ENCODE data around the gene VSIG10.
"Not testable (repeated sequence)": the region's sequence is repeated elsewhere in the genome, so short reads cannot be mapped to it uniquely, and the experiment has no call there.

Gene VSIG10

DNA sequence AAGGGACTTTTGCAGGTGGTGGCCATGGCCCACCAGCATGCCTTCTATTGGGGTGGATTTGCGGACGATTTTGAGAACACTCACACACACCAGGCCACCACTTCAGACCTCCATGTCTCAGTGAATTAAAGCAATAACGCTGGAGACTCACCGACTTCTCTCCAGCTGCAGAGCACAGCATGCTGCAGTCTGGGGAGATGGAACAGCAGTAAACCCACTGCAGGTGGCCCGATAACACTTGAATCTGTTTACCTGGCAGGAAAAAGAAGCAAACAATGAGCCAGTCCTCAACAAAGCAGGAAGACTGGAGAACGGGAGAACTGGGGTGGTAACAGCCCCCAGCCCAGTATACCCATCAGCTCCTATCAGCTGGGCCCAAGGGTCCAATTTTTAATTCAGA lies 65.7 kb downstream of the VSIG10 start:
- intact Hi-C loops (cut with DNase I) = no loop called here
- DNase-seq = no peak

DNA sequence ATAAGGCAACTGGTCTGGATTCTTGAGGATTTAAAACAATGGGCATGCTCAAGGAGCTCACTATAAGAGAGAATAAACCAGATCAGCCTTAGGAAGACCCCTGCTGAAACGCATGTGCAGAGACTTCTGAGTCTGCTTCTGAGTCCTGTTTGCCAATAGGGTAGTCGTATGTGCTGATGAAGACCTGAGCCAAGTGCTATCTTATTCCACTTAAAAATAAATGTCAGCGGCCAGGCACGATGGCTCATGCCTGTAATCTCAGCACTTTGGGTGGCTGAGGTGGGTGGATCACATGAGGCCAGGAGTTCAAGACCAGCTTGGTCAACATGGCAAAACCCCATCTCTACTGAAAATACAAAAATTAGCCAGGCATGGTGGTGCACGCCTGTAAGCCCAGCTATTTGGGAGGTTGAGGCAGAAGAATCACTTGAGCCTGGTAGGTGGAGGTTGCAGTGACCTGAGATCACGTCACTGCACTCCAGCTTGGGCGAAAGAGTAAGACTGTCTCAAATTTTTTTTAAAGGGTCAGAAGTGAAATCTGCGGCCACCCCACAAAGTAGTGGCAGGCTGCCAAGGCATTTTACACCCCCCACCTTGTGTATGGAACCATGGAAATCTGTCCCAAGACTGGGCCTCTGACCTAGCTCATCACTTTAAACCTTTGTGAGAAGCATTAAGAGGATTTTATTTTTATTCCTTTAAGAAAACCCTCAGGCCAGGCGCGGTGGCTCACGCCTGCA lies 67.0 kb downstream of the VSIG10 start:
- DNase-seq = no peak
- intact Hi-C loops (cut with DNase I) = no loop called here

DNA sequence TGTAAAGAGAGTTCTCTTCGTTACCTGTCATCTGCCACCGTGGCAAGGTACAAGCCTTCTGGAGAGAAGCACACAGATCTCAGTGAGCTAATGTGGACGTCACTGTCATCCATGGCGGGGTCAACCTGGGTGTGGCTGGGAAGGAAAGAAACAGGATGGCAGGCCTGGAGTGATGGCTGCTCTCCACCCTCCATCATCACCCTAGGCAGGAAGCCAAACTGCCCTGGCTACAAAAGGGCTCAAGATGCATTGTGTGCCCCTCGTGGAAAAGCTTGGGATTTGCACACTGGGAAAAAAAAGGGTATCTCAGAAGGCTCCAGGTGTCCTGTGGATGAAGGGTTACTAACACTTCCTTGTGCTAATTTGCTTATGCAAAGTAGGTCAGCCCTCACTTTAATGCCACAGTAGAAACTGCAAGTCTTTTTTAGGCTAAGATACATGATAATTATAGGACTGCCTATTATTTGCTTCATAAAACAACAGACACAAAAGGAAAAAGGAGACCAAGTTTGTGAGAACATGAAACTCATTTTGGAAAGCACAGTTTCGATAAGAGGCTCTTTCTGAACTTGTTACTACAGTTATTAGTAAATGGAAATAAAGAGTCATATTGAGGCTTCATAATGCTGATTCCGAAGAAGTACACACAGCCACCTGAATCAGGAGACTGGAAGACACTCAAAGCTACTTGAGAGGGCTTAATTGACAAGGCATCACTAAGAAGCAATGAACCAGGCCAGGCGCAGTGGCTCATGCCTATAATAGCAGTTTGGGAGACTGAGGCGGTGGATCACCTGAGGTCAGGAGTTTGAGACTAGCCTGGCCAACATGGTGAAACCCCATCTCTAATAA lies 68.4 kb downstream of the VSIG10 start:
- intact Hi-C loops (cut with DNase I) = loop anchor here (1.0 kb wide), 1 partner anchor 160 kb away; no protein-coding TSS in a partner anchor
- no peak for DNase-seq

DNA sequence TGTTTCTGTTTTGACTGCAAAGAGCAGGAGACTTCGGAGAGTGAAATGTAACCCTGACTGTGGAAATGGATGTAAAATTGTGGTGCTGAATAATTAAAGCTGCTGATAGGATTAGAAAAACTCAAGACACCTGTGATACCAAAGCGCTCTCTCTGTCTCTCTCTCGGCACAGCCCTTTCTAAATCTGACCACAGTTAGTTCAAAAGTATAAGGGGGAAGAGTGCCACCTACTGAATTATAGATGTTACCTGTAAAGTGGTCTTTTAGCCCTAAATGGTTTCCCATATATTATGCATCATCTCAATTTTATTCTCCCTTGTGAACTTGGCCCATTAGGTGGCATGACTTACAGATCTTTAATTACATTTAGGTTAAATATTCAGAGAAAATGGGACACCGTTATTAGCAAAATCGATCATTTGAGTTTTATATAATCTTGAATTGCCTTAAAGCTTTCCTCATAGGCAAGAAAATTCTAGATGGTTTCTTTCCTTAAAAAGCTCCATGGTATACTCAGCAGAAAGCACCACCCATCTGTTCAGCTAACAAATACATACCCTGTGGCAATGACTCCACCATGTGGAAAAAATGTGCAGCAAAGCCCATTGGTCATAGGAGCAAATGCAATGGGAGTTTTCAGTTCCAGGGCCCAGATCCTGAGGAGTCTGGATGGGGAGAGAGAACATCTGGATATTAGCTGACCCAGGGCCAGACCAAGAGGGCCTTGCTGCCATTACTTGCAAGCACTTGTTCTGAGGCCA lies 69.2 kb downstream of the VSIG10 start:
- intact Hi-C loops (cut with DNase I) = loop anchor here (1.0 kb wide), 1 partner anchor 159 kb away; no protein-coding TSS in a partner anchor
- DNase-seq = peak in 2 of 10 donors; percentile 25 to 39

DNA sequence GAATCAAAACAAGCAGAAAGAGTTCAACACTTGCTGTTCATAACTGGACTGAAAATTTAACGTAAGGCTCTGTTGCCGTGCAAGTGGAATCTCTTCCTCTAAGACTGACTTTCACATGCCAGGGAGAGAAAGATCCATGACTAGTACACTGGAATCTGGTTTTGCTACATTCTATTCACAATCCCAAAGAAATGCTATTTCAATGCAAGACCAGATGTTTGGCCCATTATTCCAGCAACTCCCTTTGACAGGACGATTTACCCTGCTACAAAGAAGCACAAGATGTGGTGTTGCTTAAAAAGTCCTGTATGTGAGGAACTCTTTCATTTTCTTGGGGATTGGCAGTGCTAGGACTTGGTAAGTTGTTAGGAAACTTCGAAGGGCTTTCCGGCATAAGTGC lies 69.9 kb downstream of the VSIG10 start:
- DNase-seq = no peak
- intact Hi-C loops (cut with DNase I) = no loop called here

DNA sequence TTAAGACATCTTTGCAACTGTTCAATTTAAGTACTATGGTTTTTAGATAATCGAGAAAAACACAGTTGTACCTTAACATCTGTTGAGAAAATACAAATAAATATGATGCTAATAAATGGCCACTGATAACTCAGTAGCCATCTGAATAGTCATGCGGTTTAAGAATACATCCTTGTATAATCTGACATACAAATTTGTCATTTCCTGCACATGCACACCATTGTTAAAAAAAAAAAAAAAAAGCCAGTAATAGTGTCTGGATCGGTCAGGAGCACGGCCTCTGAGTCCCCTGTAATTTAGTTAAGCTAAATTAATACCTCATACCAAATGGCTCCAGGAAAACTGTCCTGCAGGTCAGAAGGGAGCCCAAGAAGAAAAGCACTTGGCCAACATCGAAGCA lies 70.5 kb downstream of the VSIG10 start:
- intact Hi-C loops (cut with DNase I) = no loop called here
- DNase-seq = no peak

DNA sequence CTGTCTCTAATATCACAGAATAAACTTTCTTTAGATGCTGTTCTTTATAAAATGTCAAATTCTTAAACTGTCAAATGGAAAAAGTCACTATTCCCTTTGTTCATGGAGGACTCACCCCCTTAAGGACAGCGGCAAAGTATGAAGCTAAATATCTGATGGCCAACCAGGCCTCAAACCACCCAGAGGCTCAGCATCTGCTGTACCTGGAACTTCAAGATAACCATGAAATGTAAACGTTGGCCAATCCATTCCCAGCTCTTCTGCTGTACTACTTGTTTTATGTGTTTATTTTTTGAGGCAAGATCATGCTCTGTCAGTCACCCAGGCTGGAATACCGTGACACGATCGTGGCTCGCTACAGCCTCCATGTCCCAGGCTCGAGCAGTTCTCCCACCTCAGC lies 71.6 kb downstream of the VSIG10 start:
- intact Hi-C loops (cut with DNase I) = no loop called here

DNA sequence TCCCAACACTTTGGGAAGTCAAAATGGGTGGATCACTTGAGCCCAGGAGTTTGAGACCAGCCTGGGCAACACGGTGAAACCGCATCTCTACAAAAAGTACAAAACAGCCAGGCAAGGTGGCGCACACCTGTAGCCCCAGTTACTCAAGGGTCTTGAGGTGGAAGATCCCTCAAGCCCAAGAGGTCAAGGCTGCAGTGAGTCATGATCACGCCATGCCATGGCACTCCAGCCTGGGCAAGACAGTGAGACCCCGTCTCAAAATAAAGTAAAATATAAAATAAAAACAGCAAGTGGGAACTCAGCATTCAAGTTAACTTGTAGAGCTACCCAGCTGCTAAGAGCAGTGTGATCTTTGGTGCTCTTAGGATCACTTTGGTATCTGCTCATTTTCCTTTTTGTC lies 74.6 kb downstream of the VSIG10 start:
- intact Hi-C loops (cut with DNase I) = no loop called here
- DNase-seq = no peak

More for the DNA sequence above, 71.6 kb downstream of the VSIG10 start:
- DNase-seq = no peak

DNA sequence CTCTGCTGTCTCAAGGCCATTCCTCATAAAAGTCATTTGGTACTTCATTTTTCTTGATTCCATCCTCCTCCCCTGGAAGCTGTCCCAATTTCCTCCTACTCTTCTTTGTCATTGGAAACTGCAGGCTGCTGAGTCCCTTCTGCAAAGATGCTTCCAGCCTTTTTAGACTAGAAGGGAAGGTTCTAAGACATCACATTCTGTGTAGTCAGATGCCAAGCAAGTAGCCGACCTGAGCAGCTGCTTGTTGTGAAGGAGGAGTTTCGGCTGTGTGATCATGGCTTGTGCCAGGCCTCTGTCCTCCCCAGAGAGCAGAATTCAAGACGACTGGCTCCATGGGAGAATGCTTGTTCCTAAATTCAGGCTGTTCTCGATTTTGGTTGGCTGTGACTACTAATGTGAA lies 78.6 kb downstream of the VSIG10 start:
- intact Hi-C loops (cut with DNase I) = no loop called here
- peak in 8 of 10 donors; percentile 33 to 90 (median 58) for DNase-seq

DNA sequence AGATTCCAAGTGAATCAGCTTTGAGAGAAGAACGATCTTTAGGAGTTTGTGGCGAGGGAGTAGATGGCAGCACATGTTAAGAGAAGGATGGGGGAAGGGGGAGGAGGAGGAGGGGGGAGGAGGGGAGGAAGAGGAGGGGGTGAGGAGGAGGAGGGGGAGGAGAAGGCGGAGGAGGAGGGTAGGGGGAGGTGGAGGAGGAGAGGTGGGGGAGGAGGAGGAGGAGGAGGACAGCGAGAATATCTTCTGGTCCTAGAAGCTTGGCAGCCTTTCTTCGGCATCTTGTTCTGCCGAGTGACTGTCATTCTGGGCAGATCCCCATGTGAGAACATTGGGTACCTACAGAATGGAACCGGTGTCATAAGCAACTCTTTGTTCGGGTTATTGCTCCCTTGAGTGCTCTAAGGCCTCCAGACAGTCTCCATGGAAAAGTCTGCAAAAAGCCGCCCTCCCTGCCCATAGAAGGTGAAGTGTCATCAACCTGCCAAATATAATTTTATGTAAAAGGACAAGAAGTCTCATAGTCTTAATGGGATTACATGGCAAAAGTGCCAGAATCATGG lies 80.4 kb downstream of the VSIG10 start:
- intact Hi-C loops (cut with DNase I) = no loop called here

DNA sequence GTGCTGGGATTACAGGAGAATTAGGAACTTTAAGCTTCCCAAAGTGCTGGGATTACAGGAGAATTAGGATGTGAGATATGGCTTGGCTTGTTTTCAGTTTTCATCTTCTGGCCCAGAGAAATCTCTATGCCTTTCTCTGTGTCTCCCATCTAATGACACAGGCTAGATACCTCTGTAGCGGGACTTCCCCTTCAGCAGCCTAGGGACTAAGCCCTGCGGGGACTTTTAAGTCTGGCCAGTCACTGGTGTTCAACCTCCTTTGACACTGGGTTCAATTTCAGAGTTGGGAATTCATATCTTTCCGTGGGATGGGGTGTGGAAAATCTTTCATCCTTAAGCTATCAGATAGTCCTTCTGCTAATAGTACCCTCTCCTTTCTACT lies 81.1 kb downstream of the VSIG10 start:
- intact Hi-C loops (cut with DNase I) = no loop called here
- no peak for DNase-seq

More for the DNA sequence above, 80.4 kb downstream of the VSIG10 start:
- no peak for DNase-seq

DNA sequence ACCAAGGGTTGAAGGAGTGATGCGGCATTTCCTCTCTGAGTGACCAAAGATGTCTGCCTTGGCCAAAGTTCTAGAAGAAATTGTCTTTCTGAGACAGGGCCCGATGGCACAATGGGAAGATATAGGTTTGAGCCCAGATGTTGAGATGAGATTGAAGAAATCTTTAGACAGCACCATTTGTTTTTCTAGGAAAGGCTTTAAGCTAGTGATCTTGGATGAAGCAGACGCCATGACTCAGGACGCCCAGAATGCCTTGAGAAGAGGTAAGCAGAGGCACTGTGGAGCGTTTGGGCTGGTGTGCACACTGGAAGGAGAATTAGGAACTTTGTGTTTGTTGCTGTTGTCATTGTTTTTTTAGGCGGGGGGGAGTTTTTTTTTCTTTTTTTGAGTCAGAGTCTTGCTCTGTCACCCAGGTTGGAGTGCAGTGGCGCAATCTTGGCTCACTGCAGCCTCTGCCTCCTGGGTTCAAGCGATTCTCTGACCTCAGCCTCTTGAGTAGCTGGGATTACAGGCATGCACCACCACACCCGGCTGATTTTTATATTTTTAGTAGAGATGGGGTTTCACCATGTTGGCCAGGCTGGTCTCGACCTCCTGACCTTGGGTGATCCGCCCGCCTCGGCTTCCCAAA lies 81.6 kb downstream of the VSIG10 start:
- intact Hi-C loops (cut with DNase I) = not testable (repeated sequence)

DNA sequence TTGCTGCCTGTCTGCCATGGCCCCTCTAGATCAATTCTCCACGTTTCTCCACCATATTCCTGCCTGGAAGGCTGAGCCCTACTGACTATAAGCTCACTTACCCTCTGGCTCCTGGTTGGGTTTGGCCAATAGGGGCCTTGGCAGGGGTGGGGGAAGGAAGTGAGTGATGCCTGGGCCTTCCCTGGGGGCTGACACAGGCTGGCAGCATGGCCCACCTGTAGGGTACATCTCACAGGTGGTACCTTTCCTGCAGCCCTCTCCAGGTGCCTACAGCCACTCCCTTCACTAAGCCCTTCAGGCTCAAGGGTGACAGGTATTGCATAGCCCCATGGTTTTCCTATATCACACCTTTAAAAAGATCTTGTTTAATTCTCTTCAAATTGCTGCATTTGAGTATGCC lies 83.8 kb downstream of the VSIG10 start:
- no peak for DNase-seq
- intact Hi-C loops (cut with DNase I) = no loop called here

More for the DNA sequence above, 81.6 kb downstream of the VSIG10 start:
- not testable (repeated sequence) for DNase-seq

DNA sequence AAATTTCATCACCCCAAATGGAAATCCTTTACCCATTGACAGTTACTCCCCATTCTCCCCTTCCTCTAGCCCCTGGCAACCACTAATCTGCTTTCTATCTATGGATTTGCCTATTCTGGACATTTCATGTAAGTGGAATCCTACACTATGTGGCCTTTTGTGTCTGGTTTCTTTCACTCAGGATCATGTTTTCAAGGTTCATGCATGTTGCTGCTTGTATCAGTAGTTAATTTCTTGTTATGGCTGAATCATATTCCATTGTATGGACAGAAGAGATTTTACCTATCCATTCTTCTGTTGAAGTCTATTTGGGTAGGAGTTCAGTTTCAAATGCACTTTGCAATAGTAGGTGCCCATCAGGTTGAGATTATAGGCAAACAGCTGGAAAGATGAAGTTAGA lies 85.9 kb downstream of the VSIG10 start:
- intact Hi-C loops (cut with DNase I) = loop anchor here (5.0 kb wide), 1 partner anchor 44 kb away; the partner anchor contains the start of gene WSB2
- no peak for DNase-seq

DNA sequence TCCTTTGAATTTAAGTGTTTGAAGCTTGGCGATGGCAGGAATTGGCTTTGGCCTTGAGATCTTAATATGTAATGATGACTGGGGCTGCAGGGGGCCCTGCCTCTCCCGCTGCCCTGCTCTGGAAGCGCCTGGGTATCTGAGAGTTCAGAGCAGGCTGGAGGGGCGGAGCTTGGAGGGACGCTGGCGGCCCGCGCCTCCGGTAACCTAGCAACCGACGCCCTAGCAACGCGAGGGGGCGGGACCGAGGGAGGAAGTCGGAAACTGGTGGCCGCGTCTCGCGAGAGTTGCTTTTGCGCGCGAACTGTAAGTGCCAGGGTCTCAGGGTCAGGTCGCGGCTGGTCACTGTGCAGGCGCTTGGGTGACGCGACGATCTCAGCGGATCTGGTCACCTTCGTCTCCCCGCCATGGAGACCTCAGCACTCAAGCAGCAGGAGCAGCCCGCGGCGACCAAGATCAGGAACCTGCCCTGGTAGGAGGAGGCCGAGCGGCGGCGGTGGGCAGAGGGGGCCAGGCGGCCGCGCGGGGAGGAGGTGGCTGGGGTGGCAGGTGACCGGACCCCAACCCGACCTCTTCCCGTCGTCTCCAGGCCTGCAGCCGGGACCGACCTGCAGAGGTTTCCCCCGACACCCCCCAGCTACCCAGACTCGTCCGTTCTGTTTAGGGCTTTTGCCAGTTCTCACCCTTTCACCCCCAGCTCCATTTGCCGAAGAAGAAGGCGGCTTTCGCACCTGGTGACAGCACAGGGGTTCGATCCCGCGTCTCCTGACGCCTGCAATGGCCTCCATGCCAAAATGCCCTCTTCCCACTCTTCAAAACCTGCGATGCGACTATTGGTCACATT lies 87.2 kb downstream of the VSIG10 start, which contains the start of gene RFC5:
RFC5 (plus strand) TSS at position 280 of the 841 bp plus-strand sequence; CDS start at position 405, 125 bp downstream.
- DNase-seq = peak; percentile 92 to 99 (median 97)
- intact Hi-C loops (cut with DNase I) = loop anchor here (5.0 kb wide), 1 partner anchor 46 kb away; the partner anchor contains the start of gene WSB2

DNA sequence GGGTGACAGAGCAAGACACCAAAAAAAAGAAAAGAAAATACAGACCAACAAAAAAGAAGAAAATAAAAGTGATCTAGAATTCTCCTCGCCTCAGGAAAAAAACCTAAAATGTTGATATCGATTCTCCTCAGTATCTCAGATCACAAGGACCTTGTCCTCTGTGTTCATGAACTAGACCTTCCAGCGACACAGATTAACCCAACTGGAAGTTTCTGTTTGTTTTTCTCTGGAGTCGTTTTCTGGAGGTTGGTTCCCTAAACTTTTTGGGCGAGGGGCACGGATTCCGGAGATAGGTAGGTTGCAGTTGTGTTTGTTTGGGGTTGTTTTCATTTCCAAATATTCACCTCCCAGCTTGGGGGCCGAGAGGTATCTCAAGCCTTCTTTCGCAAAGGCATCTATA lies 87.9 kb downstream of the VSIG10 start:
- DNase-seq = no peak
- intact Hi-C loops (cut with DNase I) = loop anchor here (5.0 kb wide), 1 partner anchor 46 kb away; the partner anchor contains the start of gene WSB2

DNA sequence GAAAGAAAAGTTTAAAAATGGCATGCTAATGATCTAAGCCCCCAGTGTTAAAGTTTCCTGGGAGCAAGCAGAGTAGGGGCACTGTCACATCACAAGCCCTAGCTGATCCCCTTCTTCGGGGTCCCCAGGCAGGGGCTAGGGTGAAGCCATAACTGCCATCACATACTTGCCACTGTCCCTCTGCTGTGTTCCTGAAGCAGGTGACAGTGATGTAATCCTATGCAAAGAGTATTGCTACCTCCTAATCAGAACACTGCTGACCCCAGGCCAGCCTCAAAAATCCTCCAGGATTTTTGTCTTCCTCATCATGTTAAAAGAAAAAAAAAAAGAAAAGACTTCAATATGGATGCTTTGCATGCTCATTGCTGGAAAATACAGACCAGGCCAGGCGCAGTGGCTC lies 88.5 kb downstream of the VSIG10 start:
- intact Hi-C loops (cut with DNase I) = loop anchor here (5.0 kb wide), 1 partner anchor 47 kb away; the partner anchor contains the start of gene WSB2
- no peak for DNase-seq
